GM12874 (cell line): ENCODE data around the gene ARMC9.

Experiments
- CTCF ChIP-seq: IDR thresholded peaks from 2 replicates; pipeline ENCODE4 v1.5.1; 2011; ENCODE audit warnings: low read depth, mild to moderate bottlenecking, control low read depth, low read length, moderate library complexity; ENCODE audit not compliant: insufficient read depth

ARMC9 gene

GRCh38 chr2:231356466-231356844 lies 158.0 kb downstream of the ARMC9 start:
- TF ChIP-seq CTCF, result no peak

DNA sequence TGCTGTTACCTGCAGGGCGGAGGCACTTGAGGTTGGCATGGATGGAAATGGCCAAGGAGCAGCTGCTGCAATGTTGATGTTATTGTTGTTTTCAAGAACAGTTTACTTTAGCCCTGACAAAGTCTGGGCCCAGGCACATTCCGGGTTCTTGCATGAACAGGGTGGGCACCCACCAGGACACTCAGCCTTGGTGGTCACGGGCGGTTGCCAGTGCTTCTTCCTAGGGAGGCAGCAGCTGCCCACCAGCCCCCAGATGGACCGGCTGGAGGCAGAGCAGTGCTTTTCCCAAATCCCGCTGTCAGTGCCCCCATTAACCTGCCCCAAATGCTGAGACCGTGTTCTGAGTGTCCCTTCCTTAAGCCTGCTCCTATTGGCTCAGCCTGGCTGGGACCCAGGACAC lies 158.6 kb downstream of the ARMC9 start:
- TF ChIP-seq CTCF, result no peak

DNA sequence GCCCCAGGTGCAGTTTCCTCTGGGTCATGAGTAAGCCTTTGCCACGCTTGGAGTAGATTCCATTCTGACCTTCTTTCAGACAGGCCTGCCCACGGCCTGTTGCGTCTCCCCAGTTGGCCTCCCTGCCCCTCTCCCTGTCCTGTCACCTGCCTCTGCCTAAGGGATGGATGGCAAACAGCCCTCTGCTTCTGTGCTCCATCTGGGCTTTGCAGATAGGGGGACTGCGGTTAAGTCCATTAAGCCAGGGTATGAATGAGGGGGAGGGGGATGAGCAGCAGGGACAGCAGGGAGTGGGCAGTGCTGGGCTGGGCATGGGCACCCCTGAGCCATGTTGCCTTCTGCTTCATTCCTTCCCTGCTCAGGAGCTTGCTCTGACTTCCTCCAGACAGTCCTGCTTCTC lies 159.5 kb downstream of the ARMC9 start:
- TF ChIP-seq CTCF, result no peak

- no peak for TF ChIP-seq CTCF
Measured at GRCh38 chr2:231359441-231359840, 161.0 kb downstream of the ARMC9 start.

- no peak for TF ChIP-seq CTCF
Measured at GRCh38 chr2:231359948-231360347, 161.5 kb downstream of the ARMC9 start.

- no peak for TF ChIP-seq CTCF
Measured at GRCh38 chr2:231360401-231360800, 162.0 kb downstream of the ARMC9 start.

DNA sequence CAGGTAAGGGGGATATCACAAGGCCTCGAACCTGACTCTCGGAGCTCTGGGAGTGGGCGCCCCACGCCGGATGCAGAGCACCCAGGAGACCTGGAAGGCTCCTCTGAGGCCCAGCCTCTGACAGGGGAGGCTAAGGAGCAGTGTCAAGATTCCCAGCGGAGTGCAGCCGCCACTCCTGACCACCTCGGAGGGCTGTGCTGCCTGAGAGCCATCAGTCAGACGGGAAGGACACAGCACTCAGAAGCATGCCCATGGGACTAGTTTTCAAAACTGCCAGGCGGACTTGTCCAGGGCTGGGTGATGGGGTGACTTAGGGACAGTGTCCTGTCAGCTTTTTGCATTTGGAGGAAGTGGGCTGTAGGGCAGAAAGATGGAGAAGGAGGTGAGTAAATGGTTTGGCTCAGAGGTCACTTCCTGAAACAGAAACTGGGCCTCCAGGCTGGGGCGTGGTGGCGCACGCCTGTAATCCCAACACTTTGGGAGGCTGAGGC lies 162.5 kb downstream of the ARMC9 start:
- no peak for TF ChIP-seq CTCF
